Panc1 (cell line): ENCODE data around the gene MMP14. TPM values are rescaled to one million over a fixed set of nuclear protein-coding genes. Genes with fewer than 3 reads are reported as not detected.
"Not testable (repeated sequence)": the region's sequence is repeated elsewhere in the genome, so short reads cannot be mapped to it uniquely, and the experiment has no call there.

ENCODE experiments used
- ATAC-seq: fragments of 200-7000 bp; cut with Tn5 transposase; 2 replicates; pipeline ENCODE4 v1.9.1; 2020; ENCODE audit warnings: mild to moderate bottlenecking, moderate library complexity
- BruUV-seq: library from RNA; stranded (reverse); fragments of 400-500 nt; replicated peaks from 2 replicates; lab custom pipeline; 2021; lab: Mats Ljungman, UMichigan
- CTCF ChIA-PET: fragments of 300-600 bp; sonication (Branson Sonifier 250); formaldehyde crosslinking; loops from one replicate; lab custom pipeline; 2022; ENCODE audit warnings: antibody characterized with exemption; lab: Charles Lee
- POLR2A ChIA-PET: fragments of 300-600 bp; sonication (Branson Sonifier 250); formaldehyde crosslinking; loops from one replicate; lab custom pipeline; 2022; ENCODE audit warnings: antibody characterized with exemption; lab: Charles Lee
- DNase-seq: peaks from one replicate; pipeline ENCODE4 v3.0.0-alpha.2; 2010; ENCODE audit warnings: low read depth, low spot score
- H3K27ac ChIP-seq: 2 replicates; pipeline ENCODE4 v1.5.1; 2011; ENCODE audit warnings: mild to moderate bottlenecking, low read length, inconsistent platforms
- H3K27me3 ChIP-seq: fragments of 200-500 bp; sonication (Bioruptor generic); 2 replicates; pipeline ENCODE4 v1.6.0; 2014; ENCODE audit warnings: low read length, inconsistent platforms; ENCODE audit not compliant: control insufficient read depth, insufficient read depth
- H3K36me3 ChIP-seq: fragments of 200-500 bp; sonication (Bioruptor generic); 2 replicates; pipeline ENCODE4 v1.5.1; 2014; ENCODE audit warnings: inconsistent platforms, mild to moderate bottlenecking, low read length, moderate library complexity; ENCODE audit not compliant: control insufficient read depth, insufficient read depth
- H3K4me1 ChIP-seq: 2 replicates; pipeline ENCODE4 v1.5.1; 2011; ENCODE audit warnings: inconsistent platforms, mild to moderate bottlenecking, low read length, moderate library complexity; ENCODE audit not compliant: control insufficient read depth, insufficient read depth
- H3K4me3 ChIP-seq, 2 experiments: 2 replicates each; pipeline ENCODE4 v1.5.1; 2011 to 2012; ENCODE audit warnings: low read depth in 2 of 2, low read length in 2 of 2, mild to moderate bottlenecking in 2 of 2, inconsistent platforms in 1 of 2, moderate library complexity in 1 of 2
- H3K9me3 ChIP-seq: fragments of 200-500 bp; sonication (Bioruptor generic); 2 replicates; pipeline ENCODE4 v1.5.1; 2014; ENCODE audit warnings: low read depth, mild to moderate bottlenecking, inconsistent platforms, low read length, moderate library complexity; ENCODE audit not compliant: control insufficient read depth, insufficient read depth
- POLR2AphosphoS5 ChIP-seq: IDR thresholded peaks from 2 replicates; pipeline ENCODE4 v1.6.1; 2012; ENCODE audit warnings: mild to moderate bottlenecking, low read depth, low read length, moderate library complexity
- SIN3A ChIP-seq: IDR thresholded peaks from 2 replicates; pipeline ENCODE4 v1.6.1; 2012; ENCODE audit warnings: low read depth, mild to moderate bottlenecking, low read length, moderate library complexity, borderline replicate concordance; ENCODE audit not compliant: insufficient read depth
- TCF7L2 ChIP-seq: IDR thresholded peaks from 2 replicates; pipeline ENCODE4 v1.6.1; 2011; ENCODE audit warnings: mild to moderate bottlenecking, low read depth, low read length, inconsistent platforms
- in situ Hi-C: cut with HindIII; loops from 2 replicates; pipeline ENCODE4 v1.10.0; 2016; ENCODE audit warnings: low sequenced_read_pairs, low pct_unique_long_range_greater_than_20kb
- intact Hi-C: fragments of 100-400 bp; cut with micrococcal nuclease; formaldehyde crosslinking; loops from one replicate; pipeline ENCODE4 v1.10.0; 2022; ENCODE audit not compliant: unreplicated experiment
- total RNA-seq: library from RNA; stranded (reverse); gene quantifications from one replicate; pipeline ENCODE4 v1.2.1, GENCODE V29; 2021; ENCODE audit not compliant: unreplicated experiment
- TF ChIP-seq, protein P1 (sequence below): fragments of 450-650 bp; IDR thresholded peaks from 2 replicates; pipeline ENCODE4 v1.5.1; 2017; ENCODE audit warnings: mild to moderate bottlenecking
- TF ChIP-seq, protein P2 (sequence below), 2 experiments: IDR thresholded peaks; 2 replicates each; pipeline ENCODE4 v1.6.1; 2011 to 2012; ENCODE audit warnings: low read depth in 2 of 2, control low read depth in 1 of 2, low read length in 1 of 2, mild to moderate bottlenecking in 1 of 2, moderate library complexity in 1 of 2; ENCODE audit not compliant: insufficient read depth in 1 of 2

The MMP14 gene
- total RNA-seq, 1 experiment from 2014 or later: 32.9 TPM

DNA sequence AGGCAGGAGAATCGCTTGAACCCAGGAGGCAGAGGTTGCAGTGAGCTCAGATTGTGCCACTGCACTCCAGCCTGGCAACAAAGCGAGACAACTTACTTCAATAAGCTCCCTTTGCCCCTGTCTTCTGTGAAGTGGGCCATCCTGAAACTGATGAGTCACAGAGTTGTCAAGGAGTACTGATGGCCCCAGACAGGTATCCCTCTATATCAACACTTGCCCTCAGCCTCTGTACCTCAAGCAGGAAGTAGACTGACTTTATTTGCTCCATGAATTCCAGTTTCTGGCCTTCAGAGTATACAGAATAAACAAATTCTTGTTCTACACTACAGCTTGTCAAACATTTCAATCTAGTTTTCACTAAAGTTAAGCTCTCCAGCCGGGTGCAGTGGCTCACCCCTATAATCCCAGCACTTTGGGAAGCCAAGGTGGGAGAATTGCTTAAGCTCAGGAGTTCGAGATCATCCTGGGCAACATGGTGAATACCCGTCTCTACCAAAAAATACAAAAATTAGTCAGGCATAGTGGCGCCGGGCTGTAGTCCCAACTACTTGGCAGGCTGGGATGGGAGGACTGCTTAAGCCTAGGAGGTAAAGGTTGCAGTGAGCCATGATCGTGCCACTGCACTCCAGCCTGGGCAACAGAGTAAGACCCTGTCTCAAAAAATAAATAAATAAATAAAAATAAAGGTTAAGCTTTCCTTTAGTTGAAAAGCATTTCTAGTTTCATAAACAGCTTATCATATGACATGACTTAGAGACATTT, 18.8 kb downstream of the MMP14 start:
- intact Hi-C loops (loop anchor here (10.0 kb wide), 1 partner anchor 200 kb away; no protein-coding TSS in a partner anchor), in situ Hi-C loops (no loop called here)
- Histone ChIP-seq H3K27ac (no peak overlapping the region), H3K4me3 (no peak overlapping the region), H3K9me3 (no peaks in the 10 kb centered on the region), H3K36me3 (no peaks in the 10 kb centered on the region), H3K4me1 (no peaks in the 10 kb centered on the region), H3K27me3 (no peaks in the 10 kb centered on the region)
- TF ChIP-seq SIN3A: no peak
- TF ChIP-seq, protein P1, sequence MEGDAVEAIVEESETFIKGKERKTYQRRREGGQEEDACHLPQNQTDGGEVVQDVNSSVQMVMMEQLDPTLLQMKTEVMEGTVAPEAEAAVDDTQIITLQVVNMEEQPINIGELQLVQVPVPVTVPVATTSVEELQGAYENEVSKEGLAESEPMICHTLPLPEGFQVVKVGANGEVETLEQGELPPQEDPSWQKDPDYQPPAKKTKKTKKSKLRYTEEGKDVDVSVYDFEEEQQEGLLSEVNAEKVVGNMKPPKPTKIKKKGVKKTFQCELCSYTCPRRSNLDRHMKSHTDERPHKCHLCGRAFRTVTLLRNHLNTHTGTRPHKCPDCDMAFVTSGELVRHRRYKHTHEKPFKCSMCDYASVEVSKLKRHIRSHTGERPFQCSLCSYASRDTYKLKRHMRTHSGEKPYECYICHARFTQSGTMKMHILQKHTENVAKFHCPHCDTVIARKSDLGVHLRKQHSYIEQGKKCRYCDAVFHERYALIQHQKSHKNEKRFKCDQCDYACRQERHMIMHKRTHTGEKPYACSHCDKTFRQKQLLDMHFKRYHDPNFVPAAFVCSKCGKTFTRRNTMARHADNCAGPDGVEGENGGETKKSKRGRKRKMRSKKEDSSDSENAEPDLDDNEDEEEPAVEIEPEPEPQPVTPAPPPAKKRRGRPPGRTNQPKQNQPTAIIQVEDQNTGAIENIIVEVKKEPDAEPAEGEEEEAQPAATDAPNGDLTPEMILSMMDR: no peak
- no peak for TF ChIP-seq TCF7L2
- TF ChIP-seq, protein P2, sequence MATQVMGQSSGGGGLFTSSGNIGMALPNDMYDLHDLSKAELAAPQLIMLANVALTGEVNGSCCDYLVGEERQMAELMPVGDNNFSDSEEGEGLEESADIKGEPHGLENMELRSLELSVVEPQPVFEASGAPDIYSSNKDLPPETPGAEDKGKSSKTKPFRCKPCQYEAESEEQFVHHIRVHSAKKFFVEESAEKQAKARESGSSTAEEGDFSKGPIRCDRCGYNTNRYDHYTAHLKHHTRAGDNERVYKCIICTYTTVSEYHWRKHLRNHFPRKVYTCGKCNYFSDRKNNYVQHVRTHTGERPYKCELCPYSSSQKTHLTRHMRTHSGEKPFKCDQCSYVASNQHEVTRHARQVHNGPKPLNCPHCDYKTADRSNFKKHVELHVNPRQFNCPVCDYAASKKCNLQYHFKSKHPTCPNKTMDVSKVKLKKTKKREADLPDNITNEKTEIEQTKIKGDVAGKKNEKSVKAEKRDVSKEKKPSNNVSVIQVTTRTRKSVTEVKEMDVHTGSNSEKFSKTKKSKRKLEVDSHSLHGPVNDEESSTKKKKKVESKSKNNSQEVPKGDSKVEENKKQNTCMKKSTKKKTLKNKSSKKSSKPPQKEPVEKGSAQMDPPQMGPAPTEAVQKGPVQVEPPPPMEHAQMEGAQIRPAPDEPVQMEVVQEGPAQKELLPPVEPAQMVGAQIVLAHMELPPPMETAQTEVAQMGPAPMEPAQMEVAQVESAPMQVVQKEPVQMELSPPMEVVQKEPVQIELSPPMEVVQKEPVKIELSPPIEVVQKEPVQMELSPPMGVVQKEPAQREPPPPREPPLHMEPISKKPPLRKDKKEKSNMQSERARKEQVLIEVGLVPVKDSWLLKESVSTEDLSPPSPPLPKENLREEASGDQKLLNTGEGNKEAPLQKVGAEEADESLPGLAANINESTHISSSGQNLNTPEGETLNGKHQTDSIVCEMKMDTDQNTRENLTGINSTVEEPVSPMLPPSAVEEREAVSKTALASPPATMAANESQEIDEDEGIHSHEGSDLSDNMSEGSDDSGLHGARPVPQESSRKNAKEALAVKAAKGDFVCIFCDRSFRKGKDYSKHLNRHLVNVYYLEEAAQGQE (IDR thresholded peaks at IDR 0.05; ENCODE audit: insufficient read depth in 1 of 2, low read depth in 2 of 2, low read length in 1 of 2): no peak
- TF ChIP-seq POLR2AphosphoS5: no peak
- BruUV-seq: no TSS peak
- ChIA-PET CTCF (interaction anchor here (0.6 to 4.9 kb wide), 5 partner anchors 32 to 291 kb away, joined by 3 to 50 read pairs (median 8); no protein-coding TSS in a partner anchor), POLR2A (no interaction called here)
- DNase-seq (no peak), ATAC-seq (no peak)

DNA sequence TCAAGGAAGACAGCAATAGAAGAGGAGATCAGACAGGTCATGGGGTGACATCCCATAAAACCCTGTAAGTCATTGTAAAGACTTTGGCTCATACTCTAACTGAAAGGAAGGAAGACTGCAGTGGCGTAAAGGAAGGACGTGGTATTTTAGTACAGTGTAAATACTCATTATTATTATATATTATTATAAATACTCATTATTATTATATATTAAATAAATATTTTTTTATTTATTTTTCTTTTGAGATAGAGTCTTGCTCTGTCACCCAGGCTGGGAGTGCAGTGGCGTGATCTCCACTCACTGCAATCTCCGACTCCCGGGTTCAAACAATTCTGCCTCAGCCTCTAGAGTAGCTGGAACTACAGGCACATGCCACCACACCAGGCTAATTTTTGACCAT, 20.0 kb downstream of the MMP14 start:
- CTCF ChIA-PET: interaction anchor here (1.0 kb wide), 1 partner anchor 40 kb away, joined by 3 read pairs; no protein-coding TSS in a partner anchor
- DNase-seq (no peak), ATAC-seq (no peak)
- Histone ChIP-seq H3K36me3 (no peaks in the 10 kb centered on the region), H3K4me1 (no peaks in the 10 kb centered on the region), H3K27me3 (no peaks in the 10 kb centered on the region), H3K4me3 (no peak overlapping the region), H3K27ac (no peak overlapping the region), H3K9me3 (no peaks in the 10 kb centered on the region)
- in situ Hi-C loops: no loop called here
- no TSS peak for BruUV-seq
- POLR2A ChIA-PET: no interaction called here
- intact Hi-C loops: loop anchor here (10.0 kb wide), 1 partner anchor 202 kb away; no protein-coding TSS in a partner anchor
- TF ChIP-seq SIN3A: no peak
- TF ChIP-seq, protein P2 (IDR thresholded peaks at IDR 0.05; ENCODE audit: insufficient read depth in 1 of 2, low read depth in 2 of 2, low read length in 1 of 2): no peak
- no peak for TF ChIP-seq TCF7L2
- TF ChIP-seq, protein P1: no peak
- no peak for TF ChIP-seq POLR2AphosphoS5

DNA sequence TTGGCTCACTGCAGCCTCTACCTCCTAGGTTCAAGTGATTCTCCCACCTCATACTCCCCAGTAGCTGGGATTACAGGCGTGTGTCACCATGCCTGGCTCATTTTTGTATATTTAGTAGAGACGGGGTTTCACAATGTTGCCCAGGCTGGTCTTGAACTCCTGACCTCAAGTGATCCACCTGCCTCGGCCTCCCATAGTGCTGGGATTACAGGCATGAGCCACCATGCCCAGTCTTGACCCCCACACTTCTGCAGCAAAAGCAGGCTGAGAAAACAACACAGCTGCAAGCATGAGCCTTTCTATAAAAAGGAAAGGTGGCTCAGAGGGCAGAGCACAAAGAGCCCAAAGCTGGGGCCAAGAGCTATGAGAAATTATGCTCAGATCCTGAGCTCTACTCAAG, 24.0 kb downstream of the MMP14 start:
- H3K27me3 ChIP-seq, in situ Hi-C loops, DNase-seq, H3K4me1 ChIP-seq, H3K36me3 ChIP-seq, ATAC-seq, H3K9me3 ChIP-seq, H3K4me3 ChIP-seq, H3K27ac ChIP-seq, intact Hi-C loops, BruUV-seq: not testable (repeated sequence)
- ChIA-PET POLR2A (interaction anchor here (0.6 kb wide), 1 partner anchor 25 kb away, joined by 5 read pairs; no protein-coding TSS in a partner anchor), CTCF (interaction anchor here (0.6 to 1.1 kb wide), 2 partner anchors 59 to 81 kb away, joined by 3 to 6 read pairs; no protein-coding TSS in a partner anchor)
